ENCODE measurements around the gene ZNG1A. TPM values are rescaled to one million over a fixed set of nuclear protein-coding genes. Genes with fewer than 3 reads are reported as not detected.
A peak's percentile ranks its signal among the peaks of the same experiment; 100 is the strongest.
"Not testable (repeated sequence)": the region's sequence is repeated elsewhere in the genome, so short reads cannot be mapped to it uniquely, and the experiment has no call there.

ZNG1A gene
- 34.4 and 58.0 TPM in 2 replicates for total RNA-seq (2014; rRNA removed; shearing (Covaris generic))

DNA sequence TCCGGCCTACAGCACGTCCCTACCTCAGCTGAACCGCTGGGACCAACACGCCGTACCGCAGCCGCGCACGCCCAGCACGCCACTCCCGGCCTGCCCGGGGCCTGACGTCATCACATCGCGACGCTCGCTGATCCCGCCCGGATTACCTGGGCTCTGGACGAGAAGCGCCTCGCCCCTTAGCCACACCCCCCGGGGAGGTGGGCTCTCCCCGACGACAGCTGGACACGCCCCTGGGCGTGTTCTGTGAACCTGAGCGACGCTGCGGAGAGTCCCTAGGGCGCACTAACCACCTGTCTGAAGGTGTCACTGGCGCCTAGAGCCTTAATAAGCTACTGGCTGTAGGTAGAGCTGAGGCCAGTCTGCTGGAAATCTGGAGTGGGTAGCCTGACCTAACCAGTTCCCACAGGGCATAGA lies at the start of gene ZNG1A:
Gene ZNG1A (minus strand): TSS at position 87 of the 414 bp plus-strand sequence. CDS start 87 bp downstream, outside the sequence.
- DNase-seq (ENCODE audit: low read depth in 1 of 2, low spot score in 2 of 2): peak; percentile 33 to 65
- H3K9me3 ChIP-seq (replicated peaks); H3K27me3 ChIP-seq (replicated peaks); H3K4me1 ChIP-seq (replicated peaks); H3K36me3 ChIP-seq; H3K27ac ChIP-seq: not testable (repeated sequence)
- H3K4me3 ChIP-seq: peak within 1 kb of the TSS; percentile 16; the same call in 1 of the 2 replicates

DNA sequence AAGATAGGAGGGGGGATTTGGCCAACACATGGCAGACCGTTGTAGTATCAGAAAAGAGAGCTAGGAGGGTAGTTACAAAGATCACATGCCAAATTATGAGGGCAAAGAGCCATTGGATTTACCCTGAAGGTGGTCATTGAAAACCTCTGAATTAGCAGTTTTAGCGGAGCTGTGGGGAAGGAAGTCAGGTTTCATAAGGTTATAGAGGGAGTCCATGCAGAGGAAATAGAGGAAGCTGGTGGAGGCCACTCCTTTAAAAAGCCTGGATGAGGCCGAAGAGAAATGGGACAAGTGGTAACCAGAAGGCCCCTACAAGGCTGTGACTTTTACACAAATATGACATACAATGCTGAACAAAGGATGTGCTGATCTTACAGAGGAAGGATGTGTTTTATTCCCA lies 49.0 kb upstream of the ZNG1A start:
- Histone ChIP-seq H3K9me3 (replicated peaks) (no peaks in the 10 kb centered on the region), H3K27me3 (replicated peaks) (no peaks in the 10 kb centered on the region), H3K4me1 (replicated peaks) (no peaks in the 10 kb centered on the region), H3K36me3 (no peaks in the 10 kb centered on the region), H3K4me3 (no peak overlapping the region), H3K27ac (no peak overlapping the region)
- DNase-seq (ENCODE audit: low read depth in 1 of 2, low spot score in 2 of 2): no peak

DNA sequence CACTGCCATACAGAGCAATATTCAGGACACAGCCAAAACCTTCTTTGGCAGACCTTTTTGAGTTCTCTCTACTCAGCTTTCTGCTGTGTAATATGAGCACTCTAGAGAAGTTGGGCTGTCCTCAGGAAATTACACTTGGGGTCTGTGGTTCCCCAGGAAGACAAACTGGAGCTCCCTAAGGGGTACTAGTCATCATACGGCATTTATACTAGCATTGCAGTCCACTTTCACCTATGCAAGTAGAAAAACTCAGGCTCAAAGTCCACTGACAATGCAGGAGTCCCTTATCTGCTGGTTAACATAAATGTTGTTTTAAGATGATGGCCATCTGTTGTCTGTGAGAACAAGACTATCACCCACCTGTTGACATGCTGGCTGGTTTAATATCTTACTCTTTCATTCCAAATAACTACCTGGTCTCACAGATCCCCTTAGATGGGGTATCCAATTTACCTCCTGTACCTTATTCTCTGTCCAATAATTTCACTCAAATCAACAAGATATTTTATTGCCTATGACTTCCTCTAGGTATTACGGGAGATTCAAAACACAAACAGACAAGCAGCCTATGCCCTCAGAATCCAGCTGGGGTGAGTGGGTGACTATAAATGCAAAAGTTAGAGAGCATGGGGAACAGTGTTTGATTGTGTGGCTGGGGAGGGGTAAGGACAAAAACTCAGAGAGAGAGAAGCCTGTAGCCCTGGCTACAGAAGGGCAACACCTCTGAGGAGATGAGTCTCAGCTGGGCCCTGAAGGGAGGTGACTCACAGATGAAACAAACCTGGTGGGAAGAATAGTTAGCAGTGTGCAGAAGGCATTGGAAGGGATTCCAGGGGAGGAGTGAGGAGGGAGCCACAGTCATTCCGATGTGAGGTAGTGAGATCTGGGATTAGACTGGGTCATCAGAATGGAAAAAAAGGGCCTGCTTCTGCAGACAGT lies 46.0 kb upstream of the ZNG1A start:
- H3K9me3 ChIP-seq (replicated peaks): no peaks in the 10 kb centered on the region
- no peaks in the 10 kb centered on the region for H3K36me3 ChIP-seq
- DNase-seq (ENCODE audit: low read depth in 1 of 2, low spot score in 2 of 2): no peak
- no peak overlapping the region for H3K27ac ChIP-seq
- no peak overlapping the region for H3K4me3 ChIP-seq
- no peaks in the 10 kb centered on the region for H3K4me1 ChIP-seq (replicated peaks)
- no peaks in the 10 kb centered on the region for H3K27me3 ChIP-seq (replicated peaks)

DNA sequence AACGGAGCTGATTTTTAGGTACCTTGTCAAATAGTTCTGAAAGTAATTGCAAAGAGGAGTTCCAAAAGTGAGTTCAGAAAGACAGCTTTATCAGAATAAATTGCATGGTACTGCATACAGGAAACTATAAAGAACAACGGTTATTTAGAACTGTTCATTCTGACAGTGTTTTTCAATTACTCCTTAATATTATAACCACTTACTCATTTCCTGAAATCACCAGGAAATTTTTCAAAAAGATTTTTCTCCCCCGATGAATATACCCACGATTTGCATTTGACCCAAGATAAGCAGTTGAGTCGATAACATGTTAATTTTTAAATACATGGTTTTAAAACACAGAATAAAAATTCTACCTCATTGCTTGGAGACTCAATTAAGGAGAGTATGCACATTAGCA lies 45.2 kb upstream of the ZNG1A start:
- Histone ChIP-seq H3K27ac (no peak overlapping the region), H3K9me3 (replicated peaks) (no peaks in the 10 kb centered on the region), H3K4me3 (no peak overlapping the region), H3K27me3 (replicated peaks) (no peaks in the 10 kb centered on the region), H3K4me1 (replicated peaks) (no peaks in the 10 kb centered on the region), H3K36me3 (no peaks in the 10 kb centered on the region)
- DNase-seq (ENCODE audit: low read depth in 1 of 2, low spot score in 2 of 2): no peak

DNA sequence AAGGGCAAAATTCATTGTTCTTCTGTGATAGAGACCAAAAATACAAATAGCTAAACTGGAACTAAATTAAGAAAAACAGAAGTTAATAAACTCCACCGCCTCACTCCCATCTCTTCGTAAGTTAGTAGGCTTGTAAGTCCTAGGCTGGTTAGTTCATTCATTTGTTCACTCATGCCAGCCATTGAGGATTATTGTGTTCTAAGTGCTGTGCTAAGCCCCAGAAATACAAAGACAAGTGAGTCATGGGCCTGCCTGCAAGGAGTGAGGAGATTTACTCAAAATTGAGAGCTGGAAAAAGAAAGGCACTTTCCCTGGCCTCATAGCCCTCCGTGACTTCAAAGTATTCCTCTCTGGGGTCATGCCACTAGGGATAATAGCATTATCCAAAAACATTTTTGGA lies 44.3 kb upstream of the ZNG1A start:
- Histone ChIP-seq H3K9me3 (replicated peaks) (no peaks in the 10 kb centered on the region), H3K4me3 (no peak overlapping the region), H3K36me3 (no peaks in the 10 kb centered on the region), H3K27ac (no peak overlapping the region), H3K4me1 (replicated peaks) (no peaks in the 10 kb centered on the region), H3K27me3 (replicated peaks) (no peaks in the 10 kb centered on the region)
- no peak for DNase-seq (ENCODE audit: low read depth in 1 of 2, low spot score in 2 of 2)

DNA sequence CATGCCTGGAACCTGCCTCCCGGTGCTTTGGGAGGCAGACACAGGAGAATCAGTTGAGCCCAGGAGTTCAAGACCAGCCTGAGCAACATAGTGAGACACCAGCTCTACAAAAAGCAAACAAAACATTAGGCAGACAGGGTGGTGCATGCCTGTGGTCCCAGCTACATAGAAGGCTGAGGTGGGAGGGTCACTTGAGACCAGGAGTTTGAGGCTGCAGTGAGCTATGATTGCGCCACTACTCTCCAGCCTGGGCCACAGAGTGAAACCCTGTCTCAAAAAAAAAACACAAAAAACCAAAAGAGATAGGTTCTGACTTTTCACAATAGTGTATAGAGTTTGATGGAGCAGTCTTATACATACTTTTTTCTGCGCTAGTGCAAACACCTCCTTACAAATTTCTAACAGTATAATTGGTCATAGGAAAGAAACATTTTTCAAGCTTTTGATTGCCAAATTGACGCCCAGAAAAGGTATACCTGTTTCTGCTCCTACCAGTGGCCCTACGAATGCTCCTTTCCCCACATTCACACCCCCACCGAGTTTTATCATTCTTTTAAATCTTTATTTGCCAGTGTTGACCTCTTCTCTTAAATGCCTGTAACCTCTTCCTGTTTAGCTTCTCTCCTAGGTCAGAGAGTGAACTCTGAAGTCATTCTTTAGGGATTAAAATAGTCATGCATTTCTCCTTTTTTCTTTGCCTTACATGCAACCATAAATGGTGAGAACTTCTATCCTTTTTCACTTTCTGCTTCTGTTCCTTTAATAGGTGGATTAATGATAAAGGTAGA lies 43.3 kb upstream of the ZNG1A start:
- Histone ChIP-seq H3K9me3 (replicated peaks) (no peaks in the 10 kb centered on the region), H3K4me3 (no peak overlapping the region), H3K36me3 (no peaks in the 10 kb centered on the region), H3K27ac (no peak overlapping the region), H3K4me1 (replicated peaks) (no peaks in the 10 kb centered on the region), H3K27me3 (replicated peaks) (no peaks in the 10 kb centered on the region)
- DNase-seq (ENCODE audit: low read depth in 1 of 2, low spot score in 2 of 2): no peak

DNA sequence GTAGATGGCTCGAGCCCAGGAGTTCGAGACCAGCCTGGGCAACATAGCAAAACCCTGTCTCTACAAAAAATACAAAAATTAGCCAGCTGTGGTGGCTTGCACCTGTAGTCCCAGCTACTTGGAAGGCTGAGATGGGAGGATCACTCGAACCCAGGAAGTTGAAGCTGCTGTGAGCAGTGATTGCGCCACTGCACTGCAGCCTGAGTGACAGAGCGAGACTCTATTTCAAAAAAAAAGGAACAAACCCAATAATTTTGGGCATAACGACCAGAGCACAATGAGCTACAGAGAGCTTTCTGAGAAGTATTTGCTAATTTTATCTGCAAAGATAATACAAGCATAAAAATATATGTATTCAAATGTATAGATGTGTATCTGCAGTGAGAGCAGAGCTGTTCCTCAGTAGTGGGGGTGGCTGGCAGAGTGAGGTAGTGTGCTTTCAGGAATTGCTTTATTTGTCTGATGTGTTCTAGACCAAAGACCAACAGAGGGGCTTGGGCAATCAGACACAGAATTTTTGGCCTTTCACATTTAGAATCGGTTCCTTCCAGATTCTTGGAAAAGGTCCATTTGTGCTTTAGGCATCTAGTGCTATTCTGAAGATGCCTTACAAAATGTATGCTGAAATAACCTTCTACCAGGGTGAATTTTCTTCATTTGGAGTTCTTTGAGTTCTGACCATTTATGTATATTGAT lies 41.0 kb upstream of the ZNG1A start:
- Histone ChIP-seq H3K4me3 (no peak overlapping the region), H3K36me3 (no peaks in the 10 kb centered on the region), H3K9me3 (replicated peaks) (no peaks in the 10 kb centered on the region), H3K27ac (no peak overlapping the region), H3K27me3 (replicated peaks) (peaks cover 8% of the 10 kb centered on the region), H3K4me1 (replicated peaks) (peaks cover 3% of the 10 kb centered on the region; the same call in 1 of the 2 replicates)
- DNase-seq (ENCODE audit: low read depth in 1 of 2, low spot score in 2 of 2): no peak

DNA sequence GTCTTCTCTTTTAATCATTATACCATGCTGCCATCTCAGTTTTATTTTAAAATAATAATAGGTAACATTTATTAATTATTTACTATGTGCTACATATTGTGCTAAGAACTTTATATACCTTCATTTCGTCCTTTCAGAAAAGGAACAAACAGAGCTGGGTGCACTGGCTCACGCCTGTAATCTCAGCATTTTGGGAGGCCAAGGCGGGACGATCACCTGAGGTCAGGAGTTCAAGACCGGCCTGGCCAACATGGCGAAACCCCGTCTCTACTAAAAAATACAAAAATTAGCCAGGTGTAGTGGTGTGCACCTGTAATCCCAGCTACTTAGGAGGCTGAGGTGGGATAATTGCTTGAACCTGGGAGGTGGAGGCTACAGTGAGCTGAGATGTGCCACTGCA lies 40.2 kb upstream of the ZNG1A start:
- H3K27me3 ChIP-seq (replicated peaks): peaks cover 11% of the 10 kb centered on the region
- not testable (repeated sequence) for H3K27ac ChIP-seq; H3K9me3 ChIP-seq (replicated peaks); H3K36me3 ChIP-seq; H3K4me3 ChIP-seq; DNase-seq (ENCODE audit: low read depth in 1 of 2, low spot score in 2 of 2); H3K4me1 ChIP-seq (replicated peaks)

DNA sequence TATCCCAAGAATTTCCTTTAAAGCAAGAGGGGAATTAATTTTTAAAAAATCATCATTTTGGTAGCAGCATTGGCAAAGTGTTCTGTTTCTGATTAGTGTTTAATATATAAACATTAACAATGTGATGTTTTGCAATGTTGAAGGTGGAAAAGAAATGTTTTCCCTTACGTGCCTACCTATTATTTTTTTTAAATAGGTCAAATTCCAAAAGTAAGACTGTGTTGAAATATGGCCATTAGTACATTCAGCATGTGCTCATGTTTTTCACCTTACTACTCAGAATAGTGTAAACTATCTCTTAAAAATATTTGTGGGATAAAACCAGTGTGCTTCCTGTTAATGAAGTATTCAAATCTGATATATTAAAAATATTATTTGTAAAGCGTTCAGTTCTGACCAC lies 39.1 kb upstream of the ZNG1A start:
- Histone ChIP-seq H3K4me3 (no peak overlapping the region), H3K36me3 (no peaks in the 10 kb centered on the region), H3K27ac (no peak overlapping the region), H3K9me3 (replicated peaks) (no peaks in the 10 kb centered on the region), H3K27me3 (replicated peaks) (peaks cover 11% of the 10 kb centered on the region), H3K4me1 (replicated peaks) (peaks cover 7% of the 10 kb centered on the region; the same call in 1 of the 2 replicates)
- no peak for DNase-seq (ENCODE audit: low read depth in 1 of 2, low spot score in 2 of 2)

DNA sequence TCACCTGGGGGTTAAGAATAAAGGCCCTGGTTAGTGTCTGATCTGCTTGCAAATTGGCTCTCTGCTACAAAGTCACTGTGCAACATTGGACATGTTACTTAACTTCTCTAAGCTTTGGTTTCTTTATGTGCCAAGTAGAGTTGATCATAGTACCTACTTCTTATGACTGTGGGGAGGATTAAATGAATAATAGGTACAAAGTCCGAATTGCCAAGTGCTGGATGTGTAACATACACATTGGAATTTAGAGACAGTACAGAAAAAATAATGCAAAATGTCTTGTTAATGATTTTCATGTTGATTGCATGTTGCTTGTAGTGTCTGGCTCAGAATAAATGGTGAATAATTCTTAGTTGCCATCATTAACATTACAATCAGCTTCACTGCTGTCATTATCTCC lies 38.0 kb upstream of the ZNG1A start:
- no peak overlapping the region for H3K27ac ChIP-seq
- H3K27me3 ChIP-seq (replicated peaks): peaks cover 11% of the 10 kb centered on the region
- H3K4me1 ChIP-seq (replicated peaks): peaks cover 7% of the 10 kb centered on the region; the same call in 1 of the 2 replicates
- DNase-seq (ENCODE audit: low read depth in 1 of 2, low spot score in 2 of 2): no peak
- no peak overlapping the region for H3K4me3 ChIP-seq
- no peaks in the 10 kb centered on the region for H3K9me3 ChIP-seq (replicated peaks)
- no peaks in the 10 kb centered on the region for H3K36me3 ChIP-seq

DNA sequence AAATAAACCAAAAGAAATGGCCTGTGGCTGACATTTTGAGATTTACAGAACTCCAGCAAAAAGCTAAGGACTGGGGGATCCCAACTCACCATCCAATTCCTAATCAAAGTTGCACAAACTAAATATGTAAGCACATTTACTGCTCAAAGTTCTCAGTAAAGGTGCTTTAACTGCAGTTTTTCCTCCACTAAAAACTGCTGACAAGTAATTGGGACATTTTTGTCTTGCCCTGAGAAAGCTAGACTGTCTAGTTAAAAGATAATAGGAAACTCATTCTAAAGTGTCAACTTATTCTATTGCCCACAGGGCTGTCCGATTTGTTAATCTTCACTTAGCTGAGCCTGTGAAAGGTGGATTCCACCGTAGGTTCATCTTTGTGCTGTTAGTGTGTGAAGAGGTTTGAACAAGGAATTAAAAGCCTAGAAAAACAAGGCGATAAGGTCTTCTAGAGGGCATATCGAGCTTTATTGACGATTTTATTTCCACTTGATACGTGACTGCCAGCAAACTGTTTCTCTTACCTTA lies 36.8 kb upstream of the ZNG1A start:
- DNase-seq (ENCODE audit: low read depth in 1 of 2, low spot score in 2 of 2): no peak
- H3K9me3 ChIP-seq (replicated peaks): no peaks in the 10 kb centered on the region
- no peak overlapping the region for H3K27ac ChIP-seq
- no peak overlapping the region for H3K4me3 ChIP-seq
- peaks cover 11% of the 10 kb centered on the region for H3K27me3 ChIP-seq (replicated peaks)
- no peaks in the 10 kb centered on the region for H3K36me3 ChIP-seq
- peaks cover 7% of the 10 kb centered on the region; the same call in 1 of the 2 replicates for H3K4me1 ChIP-seq (replicated peaks)

DNA sequence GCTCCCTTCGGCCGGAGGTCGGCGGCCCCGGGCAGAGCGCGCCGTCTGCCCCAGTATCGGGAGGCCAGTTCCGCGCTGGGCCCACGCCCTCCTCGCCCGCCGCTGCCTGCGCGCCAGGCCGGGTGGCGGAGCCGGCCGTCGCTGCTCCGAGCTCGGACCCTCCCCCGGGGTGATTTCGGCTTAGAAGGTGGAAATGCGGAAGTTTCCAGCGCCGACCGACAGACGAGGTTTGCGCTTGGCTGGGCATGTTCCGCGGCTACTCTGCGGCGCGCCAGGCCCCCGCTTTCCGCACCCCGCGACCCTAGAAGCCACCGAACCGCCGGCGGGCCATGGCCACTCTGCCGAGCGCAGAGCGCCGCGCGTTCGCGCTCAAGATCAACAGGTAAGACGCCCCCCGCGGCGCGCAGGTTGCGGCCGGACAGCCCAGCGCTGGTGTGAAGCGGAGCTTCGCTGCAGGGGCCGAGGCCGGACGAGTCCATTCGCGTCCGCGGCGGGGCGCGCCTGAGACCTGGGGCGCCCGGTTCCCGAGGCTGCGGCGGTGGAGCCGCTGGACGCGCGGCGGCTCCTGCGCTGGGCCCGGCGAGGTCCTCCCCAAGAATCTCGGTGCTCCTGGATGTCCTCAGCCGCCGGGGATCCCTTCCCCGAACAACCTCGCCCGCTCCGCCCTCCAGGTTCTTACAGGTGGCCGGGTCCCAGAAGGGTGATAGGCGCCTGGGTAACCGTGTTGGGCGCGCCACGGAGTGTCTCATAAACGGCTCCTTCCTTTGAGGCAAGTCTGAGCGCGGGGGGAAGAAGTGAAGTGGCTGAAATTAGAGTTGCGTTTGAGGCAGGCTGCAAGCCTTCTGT lies 36.0 kb upstream of the ZNG1A start, which contains the start of gene DOCK8:
Gene DOCK8 (plus strand): TSS at position 218 of the 846 bp plus-strand sequence. CDS start 112 bp downstream, at position 330.
- Histone ChIP-seq H3K4me1 (replicated peaks) (peaks cover 7% of the 10 kb centered on the region; the same call in 1 of the 2 replicates), H3K36me3 (no peaks in the 10 kb centered on the region), H3K4me3 (peak within 1 kb of the TSS; percentile 28), H3K9me3 (replicated peaks) (no peaks in the 10 kb centered on the region), H3K27me3 (replicated peaks) (peaks cover 11% of the 10 kb centered on the region), H3K27ac (no peak within 1 kb of the TSS)
- DNase-seq (ENCODE audit: low read depth in 1 of 2, low spot score in 2 of 2): peak in 1 of 2 experiments; percentile 10

All from SJSA1 (cell line).